GM12878 (cell line): ENCODE data around the gene ZNF260. TPM values are rescaled to one million over a fixed set of nuclear protein-coding genes. Genes with fewer than 3 reads are reported as not detected.

ENCODE experiments used
- ATAC-seq: fragments of 200-7000 bp; cut with Tn5 transposase; 3 replicates; pipeline ENCODE4 v1.9.1; 2020; ENCODE audit warnings: mild to moderate bottlenecking, moderate library complexity
- BruUV-seq: library from RNA; stranded (reverse); fragments of 400-500 nt; replicated peaks from 2 replicates; lab custom pipeline; 2021; lab: Mats Ljungman, UMichigan
- CTCF ChIA-PET: fragments of 300-600 bp; sonication (Branson Sonifier 250); formaldehyde crosslinking; extraction: SDS; loops from one replicate; lab custom pipeline; 2021; ENCODE audit warnings: inconsistent platforms; lab: Yijun Ruan, JAX
- POLR2A ChIA-PET: fragments of 350-600 bp; formaldehyde crosslinking; extraction: SDS; loops from one replicate; lab custom pipeline; 2021; ENCODE audit warnings: inconsistent platforms; lab: Charles Lee
- RAD21 ChIA-PET: fragments of 300-600 bp; sonication (Branson Sonifier 250); formaldehyde crosslinking; loops from one replicate; lab custom pipeline; 2023; ENCODE audit warnings: antibody characterized with exemption; ENCODE audit not compliant: unreplicated experiment; lab: Charles Lee
- SMC1A ChIA-PET: fragments of 300-600 bp; sonication (Branson Sonifier 250); formaldehyde crosslinking; loops from one replicate; lab custom pipeline; 2023; ENCODE audit not compliant: unreplicated experiment, uncharacterized antibody; lab: Charles Lee
- DNase-seq: peaks from one replicate; pipeline ENCODE4 v3.0.0-alpha.2; 2011; ENCODE audit warnings: low read depth, low spot score
- FAIRE-seq: peaks from 3 replicates; lab custom pipeline; 2011; peaks lifted over from hg19 to GRCh38; lab: Jason Lieb, UNC
- H2AFZ ChIP-seq: 2 replicates; pipeline ENCODE4 v1.6.0; 2011; ENCODE audit warnings: low read depth, low read length, control low read depth; ENCODE audit not compliant: control insufficient read depth
- H3K27ac ChIP-seq: 2 replicates; pipeline ENCODE4 v1.5.1; 2011; ENCODE audit warnings: control low read depth; ENCODE audit not compliant: control insufficient read depth, insufficient read depth
- H3K27me3 ChIP-seq, 2 experiments: replicated peaks in 1 of 2; 2 replicates each; pipeline versions ENCODE4 v1.6.0 to v1.6.1; 2011; ENCODE audit warnings: low read length in 1 of 2; ENCODE audit not compliant: control insufficient read depth in 2 of 2, insufficient read depth in 2 of 2
- H3K36me3 ChIP-seq, 2 experiments: 2 replicates each; pipeline ENCODE4 v1.5.1; 2011; ENCODE audit warnings: low read length in 1 of 2; ENCODE audit not compliant: control insufficient read depth in 2 of 2, insufficient read depth in 2 of 2
- H3K4me1 ChIP-seq: 2 replicates; pipeline ENCODE4 v1.6.1; 2011; ENCODE audit warnings: mild to moderate bottlenecking, low read length, moderate library complexity, mixed read lengths; ENCODE audit not compliant: control insufficient read depth, insufficient read depth
- H3K4me2 ChIP-seq: 2 replicates; pipeline ENCODE4 v1.6.0; 2011; ENCODE audit warnings: control low read depth; ENCODE audit not compliant: control insufficient read depth, insufficient read depth
- H3K4me3 ChIP-seq: fragments of 200-600 bp; sonication (generic); 2 replicates; pipeline ENCODE4 v1.5.1; 2016
- H3K79me2 ChIP-seq: 2 replicates; pipeline ENCODE4 v1.6.0; 2011; ENCODE audit warnings: low read length; ENCODE audit not compliant: control insufficient read depth, insufficient read depth
- H3K9ac ChIP-seq: 2 replicates; pipeline ENCODE4 v1.8.0; 2011; ENCODE audit warnings: low read length, control low read depth, mixed read lengths; ENCODE audit not compliant: control insufficient read depth, insufficient read depth
- H3K9me3 ChIP-seq: replicated peaks from 3 replicates; pipeline ENCODE4 v1.5.1; 2011; ENCODE audit warnings: mild to moderate bottlenecking, low read length; ENCODE audit not compliant: control insufficient read depth, insufficient read depth
- H4K20me1 ChIP-seq: 2 replicates; pipeline ENCODE4 v1.6.0; 2011; ENCODE audit not compliant: control insufficient read depth, insufficient read depth
- BRCA1 ChIP-seq: IDR thresholded peaks from 2 replicates; pipeline ENCODE4 v1.6.1; 2011; ENCODE audit warnings: low read depth, low read length, improper control_type of control experiment
- CEBPB ChIP-seq, 2 experiments: fragments of 150-350 bp in 1 of 2; IDR thresholded peaks; 2 replicates each; pipeline ENCODE4 v1.6.1; 2012 to 2014; ENCODE audit warnings: low read depth in 2 of 2, low read length in 2 of 2, borderline replicate concordance in 1 of 2, inconsistent platforms in 1 of 2
- FOS ChIP-seq: IDR thresholded peaks from 3 replicates; pipeline ENCODE4 v1.6.1; 2011; ENCODE audit warnings: borderline replicate concordance; ENCODE audit not compliant: insufficient read length; ENCODE audit errors: extremely low read depth
- GATAD2B ChIP-seq: fragments of 450-650 bp; conservative IDR thresholded peaks from 2 replicates; pipeline ENCODE4 v1.6.1; 2017; ENCODE audit warnings: low read depth, mild to moderate bottlenecking, moderate library complexity
- HDGF ChIP-seq: fragments of 450-650 bp; IDR thresholded peaks from 2 replicates; pipeline ENCODE4 v1.6.1; 2016; ENCODE audit warnings: antibody characterized with exemption
- KAT2A ChIP-seq: conservative IDR thresholded peaks from 2 replicates; pipeline ENCODE4 v1.6.1; 2011; ENCODE audit warnings: low read depth, low read length; ENCODE audit not compliant: control insufficient read depth
- KLF5 ChIP-seq: fragments of 450-650 bp; IDR thresholded peaks from 2 replicates; pipeline ENCODE4 v1.6.1; 2014; ENCODE audit warnings: mild to moderate bottlenecking; ENCODE audit not compliant: partially characterized antibody
- LARP7 ChIP-seq: fragments of 450-650 bp; IDR thresholded peaks from 2 replicates; pipeline ENCODE4 v1.6.1; 2017; ENCODE audit warnings: mild to moderate bottlenecking
- POU2F2 ChIP-seq: IDR thresholded peaks from 3 replicates; pipeline ENCODE4 v1.6.1; 2011; ENCODE audit warnings: low read depth, mild to moderate bottlenecking, low read length, borderline replicate concordance
- RB1 ChIP-seq: fragments of 450-650 bp; formaldehyde crosslinking; IDR thresholded peaks from 2 replicates; pipeline ENCODE4 v1.6.1; 2017; ENCODE audit warnings: mild to moderate bottlenecking, borderline replicate concordance
- RELA ChIP-seq: fragments of 450-650 bp; IDR thresholded peaks from 2 replicates; pipeline ENCODE4 v1.8.0; 2014; ENCODE audit warnings: borderline replicate concordance; ENCODE audit not compliant: partially characterized antibody
- SIN3A ChIP-seq: IDR thresholded peaks from 2 replicates; pipeline ENCODE4 v1.6.1; 2012; ENCODE audit warnings: low read depth, low read length, improper control_type of control experiment
- TBL1XR1 ChIP-seq: IDR thresholded peaks from 2 replicates; pipeline ENCODE4 v1.6.1; 2012; ENCODE audit warnings: low read depth, low read length, improper control_type of control experiment
- ZNF217 ChIP-seq: fragments of 450-650 bp; IDR thresholded peaks from 2 replicates; pipeline ENCODE4 v1.6.1; 2017; ENCODE audit warnings: antibody characterized with exemption, mild to moderate bottlenecking
- ZNF274 ChIP-seq: IDR thresholded peaks from one replicate; pipeline ENCODE4 v1.8.0; 2011; ENCODE audit not compliant: insufficient read length, insufficient read depth
- ZNF622 ChIP-seq: fragments of 450-650 bp; IDR thresholded peaks from 2 replicates; pipeline ENCODE4 v1.6.1; 2017; ENCODE audit warnings: mild to moderate bottlenecking, inconsistent platforms
- WGBS: methylation state at CpG from one replicate; pipeline ENCODE4 v1.1.6; 2016; ENCODE audit warnings: low lambda C conversion rate; ENCODE audit not compliant: insufficient replicate concordance, insufficient coverage; ENCODE audit errors: missing lambda C conversion rate; 5-methylcytosine and 5-hydroxymethylcytosine counted together
- in situ Hi-C: fragments of 300-500 bp; cut with MboI; formaldehyde crosslinking; loops from 9 replicates; pipeline ENCODE4 v1.14.3; 2018; ENCODE audit warnings: mixed read lengths
- intact Hi-C: fragments of 100-400 bp; cut with micrococcal nuclease; formaldehyde crosslinking; loops from one replicate; pipeline ENCODE4 v1.14.2; 2022; ENCODE audit not compliant: unreplicated experiment
- polyA plus RNA-seq, 11 experiments: library from polyadenylated mRNA; depleted of rRNA in 4 of 11; unstranded in 6 of 11; stranded (reverse) in 5 of 11; fragments of >200 nt; fragmentation: Nextera tagmentation in 4 of 11; fragmentation: Illumina TruSeq in 1 of 11; extraction: Ambion mirVana in 4 of 11; extraction: Trizol in 1 of 11; gene quantifications; 1 replicate in 1 of 11; 2 replicates in 10 of 11; pipeline versions ENCODE4 v1.2.1 to v1.2.3, GENCODE V29; 2011 to 2016; ENCODE audit warnings: inconsistent platforms in 2 of 11, missing spikeins in 2 of 11, low read depth in 1 of 11
- total RNA-seq, 4 experiments: library from RNA; depleted of rRNA in 3 of 4; stranded (reverse); fragments of >200 nt in 3 of 4; fragmentation: Illumina TruSeq in 1 of 4; extraction: Trizol in 1 of 4; gene quantifications; 2 replicates each; pipeline versions ENCODE4 v1.2.1 to v1.2.3, GENCODE V29; 2013 to 2021
- TF ChIP-seq, protein P1 (sequence below), 3 experiments: IDR thresholded peaks in 2 of 3; conservative IDR thresholded peaks in 1 of 3; 2 replicates each; pipeline ENCODE4 v1.5.1; 2011; ENCODE audit warnings: low read depth in 3 of 3, low read length in 3 of 3, mild to moderate bottlenecking in 3 of 3, control low read depth in 2 of 3, moderate library complexity in 2 of 3, inconsistent platforms in 1 of 3, mixed read lengths in 1 of 3; ENCODE audit not compliant: control insufficient read depth in 2 of 3, insufficient read depth in 1 of 3; ENCODE audit errors: extremely low read depth in 1 of 3
- TF ChIP-seq, protein P2 (sequence below): fragments of 450-650 bp; IDR thresholded peaks from 2 replicates; pipeline ENCODE4 v1.6.1; 2017; ENCODE audit warnings: mild to moderate bottlenecking
- TF ChIP-seq, protein P3 (sequence below): IDR thresholded peaks from 2 replicates; pipeline ENCODE4 v1.6.1; 2012; ENCODE audit warnings: low read length, inconsistent platforms

ZNF260 gene
- total and polyA plus RNA-seq, 10 of the 15 experiments (the other 5 are each of a cell fraction or from before 2014, with no cell fraction given), result 1.9 to 9.7 (median 7.1) TPM

DNA sequence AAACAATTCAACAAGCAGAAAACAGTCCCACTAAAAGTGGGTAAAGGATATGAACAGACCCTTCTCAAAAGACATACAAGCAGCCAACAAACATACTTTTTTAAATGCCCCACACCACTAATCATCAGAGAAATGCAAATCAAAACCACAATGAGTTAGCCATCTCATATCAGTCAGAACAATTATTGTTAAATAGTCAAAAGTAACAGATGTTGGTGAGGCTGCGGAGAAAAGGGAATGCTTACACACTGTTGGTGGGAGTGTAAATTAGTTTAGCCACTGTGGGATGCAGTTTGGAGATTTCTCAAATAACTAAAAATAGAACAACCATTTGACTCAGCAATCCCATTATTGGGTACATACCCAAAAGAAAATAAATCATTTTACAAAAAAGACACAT lies 36.3 kb upstream of the ZNF260 start (continued):
- TF ChIP-seq, protein P1, sequence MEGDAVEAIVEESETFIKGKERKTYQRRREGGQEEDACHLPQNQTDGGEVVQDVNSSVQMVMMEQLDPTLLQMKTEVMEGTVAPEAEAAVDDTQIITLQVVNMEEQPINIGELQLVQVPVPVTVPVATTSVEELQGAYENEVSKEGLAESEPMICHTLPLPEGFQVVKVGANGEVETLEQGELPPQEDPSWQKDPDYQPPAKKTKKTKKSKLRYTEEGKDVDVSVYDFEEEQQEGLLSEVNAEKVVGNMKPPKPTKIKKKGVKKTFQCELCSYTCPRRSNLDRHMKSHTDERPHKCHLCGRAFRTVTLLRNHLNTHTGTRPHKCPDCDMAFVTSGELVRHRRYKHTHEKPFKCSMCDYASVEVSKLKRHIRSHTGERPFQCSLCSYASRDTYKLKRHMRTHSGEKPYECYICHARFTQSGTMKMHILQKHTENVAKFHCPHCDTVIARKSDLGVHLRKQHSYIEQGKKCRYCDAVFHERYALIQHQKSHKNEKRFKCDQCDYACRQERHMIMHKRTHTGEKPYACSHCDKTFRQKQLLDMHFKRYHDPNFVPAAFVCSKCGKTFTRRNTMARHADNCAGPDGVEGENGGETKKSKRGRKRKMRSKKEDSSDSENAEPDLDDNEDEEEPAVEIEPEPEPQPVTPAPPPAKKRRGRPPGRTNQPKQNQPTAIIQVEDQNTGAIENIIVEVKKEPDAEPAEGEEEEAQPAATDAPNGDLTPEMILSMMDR (IDR thresholded peaks at IDR 0.05 in 2 of 3, conservative IDR thresholded peaks at IDR 0.05 in 1 of 3; ENCODE audit: control insufficient read depth in 2 of 3, extremely low read depth in 1 of 3, insufficient read depth in 1 of 3, low read depth in 3 of 3, low read length in 3 of 3), result no peak
- TF ChIP-seq ZNF622 (no peak), RELA (no peak)

DNA sequence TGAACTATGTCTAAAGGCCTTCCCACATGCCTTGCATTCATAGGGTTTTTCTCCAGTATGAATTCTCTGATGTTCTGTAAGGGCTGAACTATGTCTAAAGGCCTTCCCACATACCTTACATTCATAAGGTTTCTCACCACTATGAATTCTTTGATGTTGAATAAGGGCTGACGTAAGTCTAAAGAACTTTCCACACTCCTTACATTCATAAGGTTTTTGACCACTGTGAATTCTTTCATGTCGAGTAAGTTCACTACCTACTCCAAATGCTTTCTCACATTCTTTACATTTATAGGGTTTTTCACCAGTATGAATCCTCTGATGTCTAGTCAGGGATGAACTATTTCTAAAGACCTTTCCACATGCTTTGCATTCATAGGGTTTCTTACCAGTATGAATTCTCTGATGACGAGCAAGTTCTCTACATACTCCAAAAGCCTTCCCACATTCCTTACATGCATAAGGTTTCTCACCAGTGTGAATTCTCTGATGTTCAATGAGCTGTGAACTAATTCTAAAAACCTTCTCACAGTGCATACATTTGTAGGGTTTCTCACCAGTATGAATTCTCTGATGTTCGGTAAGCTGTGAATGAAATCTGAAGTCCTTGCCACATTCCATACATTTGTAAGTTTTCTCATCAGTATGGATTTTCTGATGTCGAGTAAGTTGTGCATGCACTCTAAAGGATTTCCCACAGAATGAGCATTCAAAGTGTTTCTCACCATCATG lies 19.1 kb upstream of the ZNF260 start:
- peaks cover 2 to 11% of the 10 kb centered on the region in 2 experiments; a peak in 3 of 4 replicates for H3K36me3 ChIP-seq
- TF ChIP-seq RB1 (no peak), LARP7 (no peak), KAT2A (no peak), HDGF (no peak), KLF5 (peak; percentile 90), POU2F2 (no peak), BRCA1 (no peak), ZNF274 (peak; percentile 98), ZNF217 (peak; percentile 64; the same call in 1 of the 2 replicates), GATAD2B (no peak), SIN3A (no peak), TBL1XR1 (no peak), FOS (no peak), CEBPB (IDR thresholded peaks at IDR 0.05; ENCODE audit: borderline replicate concordance in 1 of 2, low read depth in 2 of 2, low read length in 2 of 2) (no peak)
- TF ChIP-seq, protein P2, sequence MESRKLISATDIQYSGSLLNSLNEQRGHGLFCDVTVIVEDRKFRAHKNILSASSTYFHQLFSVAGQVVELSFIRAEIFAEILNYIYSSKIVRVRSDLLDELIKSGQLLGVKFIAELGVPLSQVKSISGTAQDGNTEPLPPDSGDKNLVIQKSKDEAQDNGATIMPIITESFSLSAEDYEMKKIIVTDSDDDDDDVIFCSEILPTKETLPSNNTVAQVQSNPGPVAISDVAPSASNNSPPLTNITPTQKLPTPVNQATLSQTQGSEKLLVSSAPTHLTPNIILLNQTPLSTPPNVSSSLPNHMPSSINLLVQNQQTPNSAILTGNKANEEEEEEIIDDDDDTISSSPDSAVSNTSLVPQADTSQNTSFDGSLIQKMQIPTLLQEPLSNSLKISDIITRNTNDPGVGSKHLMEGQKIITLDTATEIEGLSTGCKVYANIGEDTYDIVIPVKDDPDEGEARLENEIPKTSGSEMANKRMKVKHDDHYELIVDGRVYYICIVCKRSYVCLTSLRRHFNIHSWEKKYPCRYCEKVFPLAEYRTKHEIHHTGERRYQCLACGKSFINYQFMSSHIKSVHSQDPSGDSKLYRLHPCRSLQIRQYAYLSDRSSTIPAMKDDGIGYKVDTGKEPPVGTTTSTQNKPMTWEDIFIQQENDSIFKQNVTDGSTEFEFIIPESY, result no peak
- TF ChIP-seq, protein P3, sequence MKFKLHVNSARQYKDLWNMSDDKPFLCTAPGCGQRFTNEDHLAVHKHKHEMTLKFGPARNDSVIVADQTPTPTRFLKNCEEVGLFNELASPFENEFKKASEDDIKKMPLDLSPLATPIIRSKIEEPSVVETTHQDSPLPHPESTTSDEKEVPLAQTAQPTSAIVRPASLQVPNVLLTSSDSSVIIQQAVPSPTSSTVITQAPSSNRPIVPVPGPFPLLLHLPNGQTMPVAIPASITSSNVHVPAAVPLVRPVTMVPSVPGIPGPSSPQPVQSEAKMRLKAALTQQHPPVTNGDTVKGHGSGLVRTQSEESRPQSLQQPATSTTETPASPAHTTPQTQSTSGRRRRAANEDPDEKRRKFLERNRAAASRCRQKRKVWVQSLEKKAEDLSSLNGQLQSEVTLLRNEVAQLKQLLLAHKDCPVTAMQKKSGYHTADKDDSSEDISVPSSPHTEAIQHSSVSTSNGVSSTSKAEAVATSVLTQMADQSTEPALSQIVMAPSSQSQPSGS, result no peak

More for the DNA sequence above, 19.1 kb upstream of the ZNF260 start:
- FAIRE-seq (no peak), DNase-seq (no peak), ATAC-seq (no peak)
- ChIA-PET CTCF (no interaction called here), SMC1A (no interaction called here), POLR2A (no interaction called here), RAD21 (no interaction called here)
- Histone ChIP-seq H3K9me3 (peaks cover 61% of the 10 kb centered on the region), H3K4me1 (no peaks in the 10 kb centered on the region), H3K4me3 (no peak overlapping the region), H2AFZ (no peak overlapping the region), H3K9ac (no peak overlapping the region), H3K27me3 (no peaks in the 10 kb centered on the region), H4K20me1 (no peaks in the 10 kb centered on the region), H3K4me2 (no peak overlapping the region), H3K27ac (no peak overlapping the region), H3K79me2 (no peaks in the 10 kb centered on the region)
- TSS peak; percentile 45 for BruUV-seq
- in situ Hi-C loops (no loop called here), intact Hi-C loops (no loop called here)
- 97% methylated on average over 5 of the region's 5 CpGs for WGBS
